HG03135 (cell line): ENCODE data around the gene FHIP1A.

Experiments used
- ATAC-seq: cut with Tn5 transposase; IDR thresholded peaks from one replicate; pipeline ENCODE4 v1.9.1; 2021; ENCODE audit warnings: mild to moderate bottlenecking, moderate library complexity; ENCODE audit not compliant: unreplicated experiment

FHIP1A gene

DNA sequence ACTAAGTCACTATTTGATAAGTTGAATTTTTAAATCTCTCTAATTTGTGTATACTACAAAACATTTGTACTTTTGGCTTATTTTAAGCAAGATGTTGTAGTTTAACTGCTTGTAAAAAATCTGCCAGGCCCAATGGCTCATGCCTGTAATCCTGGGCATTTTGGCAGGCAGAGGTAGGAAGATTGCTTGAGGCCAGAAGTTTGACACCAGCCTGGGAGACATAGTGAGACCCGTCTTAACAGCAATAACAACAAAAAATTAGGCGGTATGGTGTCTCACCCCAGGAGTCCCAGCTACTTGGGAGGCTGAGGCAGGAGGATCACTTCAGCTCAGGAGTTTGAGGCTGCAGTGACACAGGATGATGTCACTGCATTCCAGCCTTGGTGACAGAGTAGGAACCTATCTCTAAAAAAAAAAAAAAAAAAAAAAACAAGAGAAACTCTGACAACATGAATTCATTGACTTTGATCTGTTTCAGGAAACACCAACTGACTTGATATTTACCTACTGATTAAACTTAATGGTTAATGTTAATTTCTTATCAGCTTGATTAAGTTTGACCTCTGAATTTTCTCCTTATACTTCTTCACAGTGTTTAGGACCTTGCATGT, 8.9 kb downstream of the FHIP1A start:
- ATAC-seq, result no peak

DNA sequence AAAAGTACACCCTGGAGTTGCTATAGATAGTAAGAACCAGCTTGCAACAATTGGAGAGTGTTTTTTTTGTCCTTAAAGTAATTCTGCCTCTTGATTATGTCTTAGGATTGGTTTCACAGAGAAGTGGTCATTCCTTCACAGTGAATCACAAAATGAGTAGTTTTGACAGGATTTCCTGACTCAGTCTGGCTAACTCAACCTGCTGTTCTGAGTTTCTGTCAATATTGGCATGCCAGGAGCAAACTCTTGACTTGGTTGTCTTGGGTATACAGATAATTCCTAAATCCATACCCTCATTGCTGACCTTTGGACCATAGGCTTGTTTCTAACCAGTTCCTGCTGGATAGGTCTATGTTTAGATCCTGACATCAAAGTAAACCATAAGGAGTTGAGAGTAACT, 9.4 kb downstream of the FHIP1A start:
- no peak for ATAC-seq

GRCh38 chr4:151418856-151419255, 9.9 kb downstream of the FHIP1A start:
- no peak for ATAC-seq

DNA sequence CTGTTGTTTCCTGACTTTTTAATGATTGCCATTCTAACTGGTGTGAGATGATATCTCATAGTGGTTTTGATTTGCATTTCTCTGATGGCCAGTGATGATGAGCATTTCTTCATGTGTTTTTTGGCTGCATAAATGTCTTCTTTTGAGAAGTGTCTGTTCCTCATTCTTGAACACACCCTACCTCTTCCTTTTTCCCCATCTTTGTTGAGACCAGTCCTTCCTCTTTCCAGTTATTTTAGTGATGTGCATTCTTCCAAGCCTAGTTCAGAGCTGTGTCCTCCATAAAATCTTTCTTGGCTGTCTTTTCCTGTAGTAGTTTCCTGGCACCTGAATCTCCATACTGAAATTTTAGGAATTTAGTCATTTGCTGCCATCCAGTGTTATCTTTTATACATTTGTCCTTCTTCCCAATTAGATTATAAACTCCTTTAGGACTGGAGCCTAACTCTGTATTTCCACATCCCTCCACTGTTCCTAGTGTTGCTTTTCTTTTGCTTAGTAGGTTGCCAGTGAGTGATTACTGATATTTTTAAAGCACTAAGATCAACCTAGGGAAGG, 11.4 kb downstream of the FHIP1A start:
- no peak for ATAC-seq

GRCh38 chr4:151422854-151423253, 13.9 kb downstream of the FHIP1A start:
- ATAC-seq, result no peak

DNA sequence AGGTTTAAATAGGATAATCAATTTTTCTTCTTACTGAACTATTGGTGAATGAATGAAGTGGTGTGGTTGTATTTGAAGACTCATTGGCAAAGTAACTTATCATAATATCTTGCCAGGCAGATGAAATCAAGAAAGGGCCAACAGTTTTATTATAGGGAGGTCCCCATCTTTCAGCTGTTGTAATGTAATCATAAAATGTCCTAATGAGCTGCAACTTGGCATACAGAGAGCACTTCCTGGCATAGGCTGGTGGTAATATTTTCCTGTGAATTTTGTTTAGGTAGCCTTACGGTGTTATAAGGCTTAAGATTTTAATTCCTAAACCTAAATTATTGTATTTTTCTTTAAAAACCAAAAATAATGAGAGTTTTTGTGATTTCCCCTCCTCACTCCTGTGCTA, 17.5 kb downstream of the FHIP1A start:
- ATAC-seq, result no peak

DNA sequence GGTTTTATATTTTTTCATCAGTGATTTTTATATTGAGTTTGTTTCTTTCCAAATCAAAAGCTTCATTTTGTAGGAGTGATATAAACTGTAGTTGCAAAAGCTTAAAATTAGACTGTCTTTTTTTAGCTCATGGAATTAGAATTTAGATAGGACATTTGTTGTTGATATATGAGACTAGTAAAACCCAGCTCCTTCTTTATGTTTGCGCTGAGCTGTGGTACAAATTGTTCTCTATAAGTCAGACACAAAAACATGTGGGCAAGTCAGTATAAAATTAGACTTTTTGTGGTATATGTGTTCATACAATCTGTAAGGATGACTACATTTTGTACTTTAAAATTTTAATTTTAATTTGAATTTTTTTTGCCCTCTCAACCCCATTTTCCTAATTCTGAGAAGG, 18.3 kb downstream of the FHIP1A start:
- no peak for ATAC-seq

DNA sequence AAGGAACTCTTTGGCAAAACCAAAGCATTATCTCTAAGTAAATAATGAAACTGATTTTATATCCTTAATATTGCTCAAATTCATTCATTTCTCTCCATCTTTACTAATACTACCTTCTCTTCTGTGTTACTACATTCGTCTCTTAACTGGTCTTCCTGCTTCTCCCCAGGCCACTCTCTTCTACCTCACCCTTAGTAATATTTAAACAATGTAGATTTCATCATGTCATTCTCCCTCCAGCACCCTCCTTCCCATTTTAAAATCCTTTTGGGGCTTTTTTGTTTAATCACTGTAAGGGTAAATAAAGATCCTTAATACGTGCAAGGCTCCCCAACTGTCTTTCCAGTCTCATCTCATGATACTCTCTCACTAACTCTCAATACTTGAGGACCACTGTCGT, 19.4 kb downstream of the FHIP1A start:
- ATAC-seq, result no peak

- ATAC-seq, result no peak
These were observed 21.1 kb downstream of the FHIP1A start for GRCh38 chr4:151429957-151430570.

DNA sequence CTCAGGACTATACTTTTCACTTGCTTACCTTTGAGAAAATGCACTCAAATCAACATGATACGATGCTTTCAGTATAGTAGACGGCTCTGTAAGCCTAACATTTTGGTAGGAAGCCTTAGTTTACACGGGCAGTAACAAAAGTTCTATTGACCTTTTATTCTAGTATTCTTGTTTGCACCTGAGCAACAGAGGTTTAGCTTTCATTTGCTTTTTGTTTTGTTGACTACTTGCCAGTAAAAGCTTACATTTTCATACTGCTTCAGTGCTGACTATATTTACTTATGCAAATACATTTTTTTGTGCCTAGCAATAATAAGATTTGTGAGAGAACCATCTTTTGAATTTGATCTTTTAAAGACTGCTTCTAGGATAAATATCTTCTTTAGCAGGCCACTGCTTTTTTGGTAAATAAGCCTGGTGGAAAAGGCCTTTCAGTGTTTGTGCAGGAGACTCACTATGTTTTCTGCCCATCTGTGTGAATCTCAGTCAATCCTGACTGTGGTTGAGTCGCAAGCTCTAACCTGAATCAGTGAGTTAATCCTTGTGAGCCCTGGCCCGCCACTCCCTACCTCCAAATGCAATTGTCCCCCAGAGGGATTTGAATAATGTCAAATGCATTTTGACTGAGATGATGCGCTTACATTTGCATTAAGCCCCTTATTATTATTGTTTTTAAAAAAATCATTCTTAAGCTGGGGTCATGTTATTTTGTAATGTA, 21.9 kb downstream of the FHIP1A start:
- ATAC-seq, result no peak

DNA sequence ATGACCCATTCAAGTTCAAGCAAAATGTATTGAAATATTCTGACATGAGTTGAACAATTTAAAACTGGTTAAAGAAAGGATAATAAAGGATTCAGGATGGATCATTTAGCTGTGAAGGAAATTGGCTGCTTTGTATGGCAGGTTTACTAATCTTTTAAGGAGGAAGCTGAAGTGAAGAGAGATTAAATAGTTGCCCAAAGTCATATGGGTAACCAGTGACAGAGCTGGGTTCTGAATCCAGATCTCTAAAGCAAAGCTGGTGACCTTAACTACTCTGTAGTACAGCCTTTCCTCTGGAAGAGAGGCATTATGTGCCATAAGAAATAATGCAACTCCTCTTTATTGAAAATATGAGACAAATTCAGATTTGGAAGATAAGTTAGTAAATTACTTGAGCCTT, 22.8 kb downstream of the FHIP1A start:
- ATAC-seq, result no peak

DNA sequence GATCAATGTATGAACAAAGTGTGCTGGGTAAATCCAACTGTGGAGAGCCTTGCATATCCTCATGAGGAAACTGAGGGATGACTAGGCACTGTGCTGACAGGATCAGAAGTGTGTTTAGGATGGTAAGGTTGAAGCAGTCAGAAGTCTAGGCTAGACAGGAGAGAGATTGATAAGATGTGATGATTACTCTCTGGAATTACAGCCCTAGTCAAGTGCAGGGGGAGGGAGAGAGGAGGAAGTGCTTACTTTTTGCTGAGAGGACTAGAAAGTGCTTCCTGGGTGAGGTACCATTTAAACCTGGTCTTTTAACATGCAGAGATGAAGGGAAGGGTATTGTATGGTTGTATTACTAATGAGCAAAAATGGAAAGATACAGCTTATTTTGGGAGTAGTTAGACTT, 23.7 kb downstream of the FHIP1A start:
- no peak for ATAC-seq

DNA sequence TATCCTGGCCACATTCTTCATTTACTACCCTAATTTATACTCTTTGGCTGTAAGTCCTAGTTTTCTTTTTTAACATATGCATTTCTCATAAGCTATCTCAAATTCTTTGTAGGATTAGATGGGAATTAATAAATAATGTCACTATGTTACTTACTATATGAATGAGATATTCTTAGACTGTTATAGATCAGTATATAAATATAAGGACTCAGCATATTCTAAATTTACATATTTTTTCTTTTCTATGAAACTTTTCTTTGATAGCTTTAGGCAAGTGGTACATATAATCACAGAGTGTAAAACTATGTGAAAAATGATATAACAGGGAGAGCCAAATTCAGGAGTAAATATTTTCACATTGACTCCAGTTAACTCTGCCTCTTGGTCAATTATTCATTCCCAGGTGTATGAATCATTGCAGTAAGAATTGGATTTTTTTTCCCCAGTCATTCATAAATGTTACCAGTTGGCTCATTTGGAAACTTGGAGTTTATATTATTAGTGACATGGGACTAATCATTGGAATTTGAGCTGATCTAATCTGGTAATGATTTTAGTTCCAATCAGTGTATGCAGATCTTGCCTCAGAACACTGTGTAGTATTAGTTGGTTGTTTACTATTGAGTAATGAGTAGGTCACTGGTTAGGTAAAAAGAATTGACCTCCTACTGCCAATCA, 25.3 kb downstream of the FHIP1A start:
- ATAC-seq, result no peak

DNA sequence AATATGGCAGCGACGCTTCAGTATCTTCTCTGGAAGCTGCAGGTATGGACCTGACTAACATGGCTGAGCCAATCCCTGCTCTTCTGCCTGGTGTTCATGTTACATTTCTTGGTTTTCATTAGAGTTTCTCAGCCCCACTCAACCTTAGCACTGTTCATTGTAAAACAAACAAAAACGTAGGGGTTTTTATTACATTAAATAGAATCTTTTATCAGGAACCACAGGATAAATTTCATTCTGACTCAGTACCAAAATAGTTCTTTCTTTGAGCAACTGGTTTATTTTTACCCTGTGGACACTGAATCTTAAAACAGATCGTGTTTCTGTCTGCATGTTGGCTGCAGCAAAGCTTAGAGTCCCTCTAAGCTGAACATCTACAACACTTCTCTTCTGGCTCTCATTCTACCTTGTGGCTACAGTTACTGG, 27.1 kb downstream of the FHIP1A start:
- no peak for ATAC-seq

GRCh38 chr4:151437505-151437904, 28.5 kb downstream of the FHIP1A start:
- ATAC-seq, result no peak

GRCh38 chr4:151438154-151438553, 29.2 kb downstream of the FHIP1A start:
- ATAC-seq, result no peak

DNA sequence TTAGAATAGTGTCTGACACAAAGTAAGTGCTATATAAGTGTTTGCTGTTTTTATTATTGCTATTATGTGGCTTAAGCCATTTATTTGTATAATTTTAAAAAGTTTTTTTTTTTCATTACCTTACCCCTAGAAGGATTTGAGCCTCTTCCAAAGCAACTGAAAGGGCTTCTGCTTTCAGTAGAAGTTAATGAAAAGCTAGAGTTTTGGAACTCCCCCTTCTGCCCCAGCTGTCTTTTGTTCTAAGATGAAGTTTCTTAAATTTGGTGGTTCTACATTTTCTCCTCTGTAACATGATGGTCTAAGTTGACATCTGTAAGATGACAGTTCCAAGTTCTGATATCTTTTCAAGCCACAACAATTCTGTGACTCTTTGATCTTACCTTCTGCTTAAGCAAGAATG, 30.3 kb downstream of the FHIP1A start:
- no peak for ATAC-seq

- ATAC-seq, result no peak
These were observed 33.0 kb downstream of the FHIP1A start for GRCh38 chr4:151442002-151442401.

DNA sequence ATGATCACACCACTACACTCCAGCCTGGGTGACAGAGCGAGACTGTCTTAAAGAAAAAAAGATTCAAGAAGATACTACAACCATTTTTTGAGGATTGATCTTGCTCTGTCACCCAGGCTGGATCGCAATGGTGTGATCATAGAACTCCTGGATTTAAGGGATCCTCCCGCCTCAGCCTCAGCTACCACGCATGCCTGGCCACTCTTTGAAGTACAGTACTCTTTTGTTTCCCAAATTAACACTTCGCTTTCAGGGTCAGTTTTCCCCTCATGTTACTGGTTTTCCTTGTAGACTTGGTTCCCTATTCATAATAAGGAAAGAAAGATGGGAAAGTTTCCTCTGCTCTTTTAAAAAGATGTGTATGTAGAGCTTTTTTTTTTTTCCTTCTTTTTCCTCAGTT, 34.3 kb downstream of the FHIP1A start:
- no peak for ATAC-seq

DNA sequence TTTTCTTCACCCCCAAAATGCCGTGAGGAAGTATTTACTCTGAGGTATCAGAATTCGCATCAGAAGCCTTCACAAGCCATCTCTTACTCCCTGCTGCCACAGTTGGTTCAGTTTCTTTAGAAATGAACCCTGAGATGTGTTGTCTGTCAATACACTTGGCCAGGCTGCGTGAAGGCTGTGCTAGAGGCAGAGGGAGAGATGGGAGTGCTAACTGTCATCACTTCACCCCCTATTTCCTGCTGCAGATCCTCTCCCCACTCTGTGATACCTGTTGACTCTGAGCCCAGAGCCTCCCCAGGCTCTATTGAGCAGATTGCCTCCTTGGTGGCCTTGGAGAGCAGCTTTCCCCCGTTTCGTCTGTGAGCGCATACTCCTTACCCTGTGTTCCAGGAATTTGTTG, 34.8 kb downstream of the FHIP1A start:
- ATAC-seq, result no peak

DNA sequence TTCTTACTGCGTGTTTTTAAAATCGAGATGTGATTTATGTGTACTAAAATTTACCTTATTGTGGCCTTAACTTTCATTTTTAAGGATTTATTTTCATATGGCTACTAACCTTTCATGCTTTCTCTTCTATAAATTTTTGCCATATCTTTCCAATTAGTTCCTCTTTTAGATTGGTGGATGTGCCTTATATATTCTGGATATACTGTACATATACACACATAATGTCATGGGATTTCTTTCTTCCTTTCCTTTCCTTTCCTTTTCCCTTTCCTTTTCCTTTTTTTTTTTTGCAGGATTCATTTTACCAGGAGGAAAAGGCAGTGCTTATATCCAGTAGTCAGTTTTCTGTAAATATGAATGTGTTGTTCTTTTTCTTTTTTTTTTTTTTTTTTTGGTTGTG, 37.2 kb downstream of the FHIP1A start:
- no peak for ATAC-seq

DNA sequence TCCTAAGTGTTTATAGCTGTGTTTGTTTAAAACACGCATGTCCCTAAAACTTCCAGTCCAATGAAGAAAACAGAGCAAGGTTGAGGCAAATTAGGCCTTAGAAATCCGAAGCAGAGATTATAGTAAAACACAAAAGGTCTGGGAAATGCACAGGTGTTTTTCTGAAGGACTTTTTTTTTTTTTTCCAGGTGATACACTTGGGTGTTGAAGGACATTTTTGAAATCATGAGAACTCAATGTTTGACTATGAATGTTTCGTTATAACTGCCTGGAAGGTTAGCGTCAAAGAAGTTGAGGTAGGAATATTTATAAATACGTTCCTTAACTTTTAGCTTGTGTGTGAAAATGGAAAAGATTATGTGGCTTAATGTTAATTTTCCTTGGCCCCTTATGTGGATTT, 45.5 kb downstream of the FHIP1A start:
- ATAC-seq, result no peak
